ENCODE data around the gene DNAH11. TPM values are rescaled to one million over a fixed set of nuclear protein-coding genes. Genes with fewer than 3 reads are reported as not detected.

Gene DNAH11
- total RNA-seq, 3 donors from 2014 or later, result under 0.01 to 0.03 TPM; not detected in 1

DNA sequence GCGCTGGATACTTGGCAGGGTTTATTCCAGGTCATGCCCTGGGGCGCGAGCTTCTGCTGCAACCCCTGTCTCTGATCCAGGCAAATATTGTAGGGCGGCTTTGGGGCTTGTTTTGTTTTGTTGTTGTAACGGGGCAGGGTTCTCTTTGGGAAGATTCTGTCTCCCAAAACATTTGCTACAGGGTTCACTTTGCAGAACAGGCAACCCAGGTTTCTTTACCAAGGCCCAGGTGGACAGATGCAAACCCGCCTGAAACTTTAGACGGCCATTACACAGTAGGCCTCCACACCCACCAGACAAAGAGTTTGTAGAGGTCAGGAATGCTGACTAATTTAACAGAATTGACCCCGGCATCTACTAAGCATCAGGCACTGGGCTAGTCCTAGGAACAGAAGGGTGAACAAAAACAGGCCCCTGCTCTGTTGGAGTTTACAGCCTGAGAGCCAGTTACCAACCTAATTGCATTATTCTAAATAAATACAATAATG is 403.4 kb downstream of the DNAH11 start:
- no peaks in the 10 kb centered on the region for H3K36me3 Mint-ChIP-seq (ENCODE audit: insufficient read depth)
- ATAC-seq, result no peak
- H3K27me3 Mint-ChIP-seq (ENCODE audit: low read depth), result peaks cover 6% of the 10 kb centered on the region
- no peaks in the 10 kb centered on the region for H3K9me3 Mint-ChIP-seq
- peak overlapping the region; percentile 87 for H3K4me3 Mint-ChIP-seq
- peaks cover 45% of the 10 kb centered on the region for H3K4me1 Mint-ChIP-seq (ENCODE audit: low read depth)
- no peak for DNase-seq

DNA sequence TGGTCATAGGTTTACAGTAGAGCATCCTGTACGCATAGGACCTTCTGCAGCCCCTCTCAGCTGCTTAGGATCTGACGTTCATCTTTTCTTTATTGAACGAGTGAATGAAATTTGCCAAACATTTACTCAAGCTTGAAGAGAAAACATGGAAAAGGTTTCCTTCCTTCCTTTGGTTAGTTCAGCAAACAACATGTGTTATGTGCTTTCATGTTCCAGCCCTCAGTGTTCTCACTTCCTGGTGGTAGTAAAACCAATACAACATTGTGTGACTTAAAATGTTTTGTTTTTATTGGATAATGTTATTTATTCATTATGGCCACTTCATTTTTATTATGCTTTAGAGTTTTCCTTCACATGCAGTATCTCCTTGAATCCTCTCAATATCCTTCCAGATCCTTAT is 404.2 kb downstream of the DNAH11 start:
- ATAC-seq, result no peak
- no peaks in the 10 kb centered on the region for H3K9me3 Mint-ChIP-seq
- H3K4me1 Mint-ChIP-seq (ENCODE audit: low read depth), result peaks cover 38% of the 10 kb centered on the region
- H3K36me3 Mint-ChIP-seq (ENCODE audit: insufficient read depth), result no peaks in the 10 kb centered on the region
- no peak for DNase-seq
- no peak overlapping the region for H3K4me3 Mint-ChIP-seq
- H3K27me3 Mint-ChIP-seq (ENCODE audit: low read depth), result peaks cover 2% of the 10 kb centered on the region

DNA sequence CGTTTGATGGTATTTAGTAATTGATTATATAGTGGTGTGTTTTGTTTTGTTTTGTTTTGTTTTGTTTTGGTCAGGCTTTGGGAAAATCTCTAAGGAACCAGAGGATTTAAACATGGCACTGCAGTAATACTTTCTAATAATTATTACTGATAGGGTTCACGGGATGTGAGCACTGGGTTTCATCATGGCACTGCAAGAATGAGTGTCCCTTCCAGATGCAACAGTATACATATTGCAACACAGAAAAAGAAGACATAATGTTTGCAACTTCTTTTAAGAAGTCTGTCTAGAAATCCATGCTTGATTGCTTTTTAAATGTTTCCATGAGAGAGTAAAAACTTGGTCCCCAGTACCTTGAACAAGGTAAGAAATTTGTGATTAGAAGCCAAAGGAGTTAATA is 405.1 kb downstream of the DNAH11 start:
- Mint-ChIP-seq H3K4me3 (no peak overlapping the region), H3K27me3 (ENCODE audit: low read depth) (peaks cover 2% of the 10 kb centered on the region), H3K9me3 (no peaks in the 10 kb centered on the region), H3K4me1 (ENCODE audit: low read depth) (peaks cover 30% of the 10 kb centered on the region), H3K36me3 (ENCODE audit: insufficient read depth) (no peaks in the 10 kb centered on the region)
- DNase-seq, result no peak
- ATAC-seq, result no peak

DNA sequence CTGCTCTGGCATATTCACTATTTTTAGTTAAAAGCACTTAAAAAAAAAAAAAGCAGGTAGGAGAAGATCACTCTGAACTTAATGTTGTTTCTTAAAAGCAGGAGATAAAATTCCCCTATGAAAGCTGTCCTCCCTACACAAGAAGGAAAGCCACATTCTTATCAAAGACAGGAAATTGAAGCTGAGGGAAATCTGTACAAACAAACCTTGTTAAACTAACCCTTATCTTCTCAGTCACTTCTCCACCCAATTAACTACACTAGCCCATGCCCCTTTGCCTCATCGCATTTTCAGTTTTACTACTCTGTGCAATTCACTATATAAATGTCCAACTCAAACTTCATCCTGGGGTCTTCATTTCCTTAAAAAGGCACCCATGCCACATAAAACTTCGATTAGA is 405.5 kb downstream of the DNAH11 start:
- Mint-ChIP-seq H3K27me3 (ENCODE audit: low read depth) (peaks cover 2% of the 10 kb centered on the region), H3K36me3 (ENCODE audit: insufficient read depth) (no peaks in the 10 kb centered on the region), H3K9me3 (no peaks in the 10 kb centered on the region), H3K4me1 (ENCODE audit: low read depth) (peaks cover 26% of the 10 kb centered on the region), H3K4me3 (no peak overlapping the region)
- no peak for ATAC-seq
- DNase-seq, result no peak

DNA sequence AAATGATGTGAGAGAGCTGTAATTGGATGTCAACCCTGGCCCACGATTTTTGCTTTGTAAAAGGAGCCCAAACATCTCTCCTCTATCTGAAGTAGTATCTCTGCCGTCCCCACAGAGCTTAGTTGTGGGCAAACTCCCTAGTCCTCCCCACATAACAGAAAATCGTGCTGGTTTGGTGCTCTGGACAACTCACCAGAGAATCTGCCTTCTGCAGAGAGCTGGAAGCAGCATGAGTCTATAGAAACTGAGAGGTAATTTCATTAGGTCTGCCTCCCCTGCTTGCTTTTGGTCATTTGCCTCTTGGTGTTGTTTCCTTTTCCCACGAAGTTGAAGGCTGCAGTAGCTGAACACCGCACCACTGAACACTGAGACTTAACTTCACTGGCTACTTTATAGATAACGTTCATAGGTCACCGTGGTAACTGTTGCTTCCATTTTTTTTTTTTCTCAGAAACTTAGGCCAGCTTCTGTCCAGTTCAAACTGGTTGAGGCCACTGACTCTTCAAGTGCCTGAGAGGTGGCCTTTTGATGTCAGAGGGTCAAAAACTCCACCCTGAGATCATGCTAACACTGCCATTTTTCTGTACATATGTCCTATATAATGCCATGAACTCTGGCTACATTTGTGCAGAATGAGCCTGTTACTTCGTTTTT is 406.2 kb downstream of the DNAH11 start:
- Mint-ChIP-seq H3K36me3 (ENCODE audit: insufficient read depth) (no peaks in the 10 kb centered on the region), H3K4me3 (no peak overlapping the region), H3K9me3 (no peaks in the 10 kb centered on the region), H3K27me3 (ENCODE audit: low read depth) (peaks cover 2% of the 10 kb centered on the region), H3K4me1 (ENCODE audit: low read depth) (peaks cover 24% of the 10 kb centered on the region)
- no peak for DNase-seq
- ATAC-seq, result no peak

Other genes with a start within 250 kb of the DNAH11 start
- gene SP4, start 115.0 kb upstream of the DNAH11 start, total RNA-seq, result 10 to 100 TPM; 10.5 to 16.5 (median 11.8) TPM

Data from activated T-cell treated with anti-CD3 and anti-CD28 coated beads, Interleukin-2, amount 50 U/mL, for 4 hours (primary cell).